ENCODE data around the gene PRKAR1A. TPM values are rescaled to one million over a fixed set of nuclear protein-coding genes. Genes with fewer than 3 reads are reported as not detected.
"Not testable (repeated sequence)": the region's sequence is repeated elsewhere in the genome, so short reads cannot be mapped to it uniquely, and the experiment has no call there.

Gene PRKAR1A
- total RNA-seq, 1 donor, result 267 TPM

DNA sequence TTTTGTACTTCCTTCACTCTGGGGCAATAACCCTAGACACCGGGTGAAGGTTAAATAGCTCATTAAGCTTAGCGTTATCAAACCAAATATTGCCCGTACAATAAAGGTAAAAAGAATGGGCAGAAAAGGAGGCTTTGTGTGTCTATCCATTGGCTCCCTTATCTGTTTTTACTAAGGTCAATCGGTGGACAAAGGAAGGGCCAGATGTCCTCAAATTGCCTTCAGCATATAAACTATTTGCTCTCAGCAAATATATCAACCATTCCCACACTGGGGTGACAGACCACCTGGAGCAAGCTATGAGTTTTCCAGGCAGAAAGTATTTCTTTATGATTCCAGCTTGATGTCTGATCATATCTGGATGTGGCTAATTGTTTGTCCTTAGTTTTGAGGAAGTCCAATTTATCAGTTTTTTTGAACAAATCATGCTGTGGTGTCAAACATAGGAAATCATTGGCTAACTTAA lies 29.6 kb upstream of the PRKAR1A start:
- no peak for DNase-seq (ENCODE audit: low read depth)
- no peak overlapping the region for H3K4me3 ChIP-seq (ENCODE audit: low read depth, low read length)
- TF ChIP-seq, protein P1, sequence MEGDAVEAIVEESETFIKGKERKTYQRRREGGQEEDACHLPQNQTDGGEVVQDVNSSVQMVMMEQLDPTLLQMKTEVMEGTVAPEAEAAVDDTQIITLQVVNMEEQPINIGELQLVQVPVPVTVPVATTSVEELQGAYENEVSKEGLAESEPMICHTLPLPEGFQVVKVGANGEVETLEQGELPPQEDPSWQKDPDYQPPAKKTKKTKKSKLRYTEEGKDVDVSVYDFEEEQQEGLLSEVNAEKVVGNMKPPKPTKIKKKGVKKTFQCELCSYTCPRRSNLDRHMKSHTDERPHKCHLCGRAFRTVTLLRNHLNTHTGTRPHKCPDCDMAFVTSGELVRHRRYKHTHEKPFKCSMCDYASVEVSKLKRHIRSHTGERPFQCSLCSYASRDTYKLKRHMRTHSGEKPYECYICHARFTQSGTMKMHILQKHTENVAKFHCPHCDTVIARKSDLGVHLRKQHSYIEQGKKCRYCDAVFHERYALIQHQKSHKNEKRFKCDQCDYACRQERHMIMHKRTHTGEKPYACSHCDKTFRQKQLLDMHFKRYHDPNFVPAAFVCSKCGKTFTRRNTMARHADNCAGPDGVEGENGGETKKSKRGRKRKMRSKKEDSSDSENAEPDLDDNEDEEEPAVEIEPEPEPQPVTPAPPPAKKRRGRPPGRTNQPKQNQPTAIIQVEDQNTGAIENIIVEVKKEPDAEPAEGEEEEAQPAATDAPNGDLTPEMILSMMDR (IDR thresholded peaks at IDR 0.05; ENCODE audit: insufficient read depth, low read length), result no peak

DNA sequence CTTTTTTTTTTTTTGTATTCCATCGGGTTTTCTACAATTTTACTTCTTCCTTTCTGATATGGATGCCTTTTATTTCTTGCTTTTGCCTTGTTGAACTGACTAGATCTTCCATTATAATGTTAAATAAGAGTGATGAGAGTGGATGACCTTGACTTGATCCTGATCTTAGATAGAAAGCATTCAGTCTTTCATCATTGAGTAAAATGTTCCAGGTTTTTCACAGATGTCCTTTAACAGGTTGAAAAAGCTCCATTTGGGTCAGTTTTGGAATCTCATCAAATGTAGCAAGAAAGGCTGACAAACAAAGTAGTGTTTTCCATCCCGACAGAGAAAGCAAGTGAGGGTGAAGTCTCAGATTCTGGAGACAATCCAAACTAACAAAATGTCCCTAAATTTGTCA lies 27.8 kb upstream of the PRKAR1A start:
- DNase-seq (ENCODE audit: low read depth), result no peak
- H3K4me3 ChIP-seq (ENCODE audit: low read depth, low read length), result no peak overlapping the region
- TF ChIP-seq, protein P1 (IDR thresholded peaks at IDR 0.05; ENCODE audit: insufficient read depth, low read length), result no peak

DNA sequence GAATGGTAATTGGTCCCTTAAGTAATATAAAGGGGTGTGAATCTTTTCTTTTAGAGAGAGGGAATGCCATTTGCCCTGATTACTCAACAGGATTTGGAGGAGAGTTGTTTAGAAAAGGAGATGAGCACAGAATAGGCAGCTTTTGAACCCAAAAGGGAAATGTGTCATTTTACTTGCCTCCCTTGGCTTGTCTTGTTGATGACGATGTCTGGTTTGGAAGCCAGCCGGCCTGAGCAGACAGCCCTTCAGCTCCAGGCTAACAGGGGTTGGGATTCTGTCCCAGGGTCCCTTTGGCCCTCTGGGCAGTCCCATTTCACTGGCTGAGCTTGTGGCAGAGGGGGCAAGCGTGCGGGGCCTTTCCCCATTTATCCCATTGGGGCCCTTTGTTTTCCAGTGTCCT lies 22.3 kb upstream of the PRKAR1A start:
- TF ChIP-seq, protein P1 (IDR thresholded peaks at IDR 0.05; ENCODE audit: insufficient read depth, low read length), result no peak
- DNase-seq (ENCODE audit: low read depth), result peak; percentile 23
- no peak overlapping the region for H3K4me3 ChIP-seq (ENCODE audit: low read depth, low read length)

DNA sequence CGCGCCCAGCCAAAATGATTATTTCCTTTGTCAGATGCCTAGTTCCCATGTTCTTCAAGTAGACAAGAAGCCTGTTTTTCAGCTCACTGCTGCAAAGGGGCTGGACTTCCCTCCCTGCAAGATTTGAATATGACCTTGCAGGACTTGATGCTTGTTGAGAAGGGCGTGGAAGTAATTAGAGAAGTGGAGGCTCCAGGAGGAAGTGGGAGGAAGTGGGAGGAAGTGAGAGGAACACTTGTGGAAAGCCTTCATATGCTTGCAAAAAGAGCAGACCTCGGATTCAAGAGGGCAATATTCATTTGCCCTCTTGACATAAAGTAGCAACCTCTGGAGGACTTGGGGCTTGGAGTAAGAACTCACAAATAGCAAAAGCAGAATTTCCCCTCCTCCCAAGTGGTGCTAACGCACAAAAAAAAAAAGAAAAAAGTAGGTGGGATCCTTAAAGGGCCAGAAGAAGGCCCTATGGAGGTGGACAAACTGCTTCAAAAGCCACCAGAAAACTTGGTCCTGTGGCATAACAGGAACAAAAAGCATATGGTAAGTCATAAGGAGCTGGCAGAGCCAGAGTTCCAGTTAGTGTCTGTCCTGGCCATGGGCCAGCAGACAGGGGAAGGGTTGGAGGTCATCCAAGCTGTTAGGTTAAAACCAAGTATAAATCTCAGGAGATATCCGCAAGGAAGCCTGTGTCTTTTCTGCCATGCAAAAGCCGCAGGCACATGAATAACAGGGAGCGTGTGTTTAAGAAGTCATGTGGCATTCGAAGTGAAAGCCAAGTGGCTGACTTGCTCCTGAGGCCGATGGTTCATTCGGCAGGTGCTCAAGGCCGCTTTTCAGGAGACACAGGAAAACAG lies 20.6 kb upstream of the PRKAR1A start:
- TF ChIP-seq, protein P1 (IDR thresholded peaks at IDR 0.05; ENCODE audit: insufficient read depth, low read length), result no peak
- DNase-seq (ENCODE audit: low read depth), result no peak
- H3K4me3 ChIP-seq (ENCODE audit: low read depth, low read length), result no peak overlapping the region

DNA sequence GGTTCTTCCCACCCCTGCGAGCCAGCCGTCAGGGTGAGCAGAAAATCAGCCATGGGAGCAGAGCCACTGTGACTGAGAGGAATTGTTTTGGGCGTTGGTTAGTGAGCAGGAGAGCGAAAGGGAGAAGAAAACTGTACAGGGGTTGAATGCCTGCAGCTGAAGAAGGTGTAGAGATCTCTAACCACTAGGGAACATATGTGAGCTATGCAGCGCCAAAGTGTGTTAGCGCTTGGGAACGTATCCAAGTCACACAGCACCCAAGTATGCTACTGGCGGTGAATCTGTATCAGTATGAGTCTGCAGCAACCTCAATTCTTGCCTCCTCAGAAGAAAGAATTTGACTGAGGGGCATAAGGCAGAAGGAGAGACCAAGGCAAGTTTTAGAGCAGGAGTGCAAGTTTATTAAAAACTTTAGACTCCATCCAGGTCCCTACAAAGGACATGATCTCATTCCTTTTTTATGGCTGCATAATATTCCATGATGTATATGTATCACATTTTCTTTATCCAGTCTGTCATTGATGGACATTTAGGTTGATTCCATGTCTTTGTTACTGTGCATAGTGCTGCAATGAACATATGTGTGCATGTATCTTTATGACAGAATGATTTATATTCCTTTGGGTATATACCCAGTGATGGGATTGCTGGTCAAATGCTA lies 19.7 kb upstream of the PRKAR1A start:
- not testable (repeated sequence) for H3K4me3 ChIP-seq (ENCODE audit: low read depth, low read length); DNase-seq (ENCODE audit: low read depth)

DNA sequence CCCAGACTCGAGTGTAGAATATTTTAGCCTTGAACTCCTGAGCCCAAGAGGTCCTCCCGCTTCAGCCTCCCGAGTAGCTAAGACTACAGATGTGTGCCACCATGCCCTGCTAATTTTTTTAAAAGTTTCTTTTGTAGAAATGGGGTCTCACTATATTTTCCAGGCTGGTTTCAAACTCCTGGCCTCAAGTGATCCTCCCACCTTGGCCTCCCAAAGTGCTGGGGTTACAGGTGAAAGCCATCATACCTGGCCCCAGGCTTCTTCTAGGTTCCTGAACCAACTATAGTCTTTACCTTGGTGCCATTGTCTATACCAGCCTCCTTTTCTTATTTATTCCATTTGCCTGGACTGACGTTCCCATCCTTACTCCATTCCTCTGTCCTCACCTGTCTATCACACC lies 17.1 kb upstream of the PRKAR1A start:
- DNase-seq (ENCODE audit: low read depth), result no peak
- no peak overlapping the region for H3K4me3 ChIP-seq (ENCODE audit: low read depth, low read length)
- TF ChIP-seq, protein P1 (IDR thresholded peaks at IDR 0.05; ENCODE audit: insufficient read depth, low read length), result no peak

DNA sequence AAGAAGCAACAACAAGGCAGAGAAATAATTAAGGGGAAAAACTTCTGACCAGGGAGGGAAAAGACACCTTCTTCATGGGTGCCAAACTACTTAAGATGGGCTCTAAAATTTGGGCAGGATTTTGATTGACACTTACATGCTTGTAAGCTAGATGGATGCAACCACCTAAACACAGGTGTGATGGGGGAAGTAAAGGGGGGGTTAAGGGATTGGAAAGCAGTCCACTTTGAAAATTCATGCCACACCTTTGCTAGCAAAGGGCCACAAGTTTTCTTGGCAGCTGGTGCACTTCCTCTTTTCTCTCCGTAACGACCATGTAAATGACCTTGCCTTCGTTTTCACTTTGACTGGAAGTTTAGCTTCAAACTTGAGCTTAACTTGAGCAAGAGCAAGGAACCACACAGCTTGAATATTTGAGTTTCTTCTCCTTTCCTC lies 14.3 kb upstream of the PRKAR1A start:
- no peak for DNase-seq (ENCODE audit: low read depth)
- no peak overlapping the region for H3K4me3 ChIP-seq (ENCODE audit: low read depth, low read length)
- TF ChIP-seq, protein P1 (IDR thresholded peaks at IDR 0.05; ENCODE audit: insufficient read depth, low read length), result no peak

All from fibroblast of the aortic adventitia (primary cell).